Psoas muscle (tissue), 8 donors: Measurements from ENCODE around the gene ASB15. TPM values are rescaled to one million over a fixed set of nuclear protein-coding genes. Genes with fewer than 3 reads are reported as not detected.

Source experiments
- ATAC-seq, 4 donors: fragments of 200-7000 bp; cut with Tn5 transposase; one replicate each; pipeline ENCODE4 v1.9.1; 2020; ENCODE audit warnings: moderate library complexity in 3 of 4, mild to moderate bottlenecking in 2 of 4
- DNase-seq, 2 donors: peaks; one replicate each; pipeline ENCODE4 v3.0.0-alpha.2; 2020
- H3K27ac ChIP-seq: fragments of 200-600 bp; one replicate; pipeline ENCODE4 v1.8.0; 2022
- H3K27me3 ChIP-seq, 3 donors: fragments of 200-600 bp in 1 of 3; one replicate each; pipeline versions ENCODE4 v1.6.1 to v1.8.0; 2013 to 2022; ENCODE audit warnings: low read length in 2 of 3, mild to moderate bottlenecking in 2 of 3, moderate library complexity in 1 of 3; ENCODE audit not compliant: insufficient read depth in 3 of 3
- H3K36me3 ChIP-seq, 2 donors: fragments of 200-600 bp in 1 of 2; one replicate each; pipeline versions ENCODE4 v1.6.1 to v1.8.0; 2013 to 2022; ENCODE audit warnings: low read depth in 1 of 2, mild to moderate bottlenecking in 1 of 2, moderate library complexity in 1 of 2; ENCODE audit not compliant: insufficient read depth in 1 of 2
- H3K4me1 ChIP-seq: fragments of 200-600 bp; one replicate; pipeline ENCODE4 v1.8.0; 2022
- H3K4me3 ChIP-seq: fragments of 200-600 bp; one replicate; pipeline ENCODE4 v1.8.0; 2022; ENCODE audit warnings: mild to moderate bottlenecking
- H3K9me3 ChIP-seq: fragments of 200-600 bp; one replicate; pipeline ENCODE4 v1.8.0; 2022
- WGBS, 3 donors: extraction: QIAGEN DNeasy Blood & Tissue Kit; methylation state at CpG; one replicate each; pipeline versions ENCODE4 v1.1.6 to v1.1.7; 2013; 5-methylcytosine and 5-hydroxymethylcytosine counted together
- intact Hi-C, 2 donors: fragments of 100-400 bp; cut with DNase I; formaldehyde crosslinking; loops; one replicate each; pipeline versions ENCODE4 v1.11.0 to v1.14.2; 2022
- polyA plus RNA-seq, 3 donors: library from polyadenylated mRNA; stranded (reverse); fragments of 200-250 nt; gene quantifications; one replicate each; pipeline ENCODE4 v1.2.3, GENCODE V29; 2013
- total RNA-seq, 4 donors: library from RNA; stranded (reverse); fragmentation: NEBNext Ultra II Directional in 2 of 4; extraction: Animal tissue kit (Norgen Biotek cat#: 25700) in 2 of 4; gene quantifications; one replicate each; pipeline versions ENCODE4 v1.2.1 to v1.2.4, GENCODE V29; 2021 to 2023
- TF ChIP-seq, protein P1 (sequence below): fragments of 200-600 bp; IDR thresholded peaks from one replicate; pipeline ENCODE4 v1.8.0; 2022; ENCODE audit warnings: antibody characterized with exemption
- donor health status: healthy with polysubstance abuse.
- donor health status: DM: no; HTN: no; CAD: no; lungs with moderate emphysema.
- donor health status: Bipolar disorder and iron deficiency.
- donor health status: healthy.
- donor health status: DM: yes; HTN: yes; CAD: no.
- donor health status: DM: no; HTN: no; CAD: no.
- donor health status: DM: no; HTN: no; CAD: no.
- donor health status: DM: yes; HTN: yes; CAD: no.

ASB15 gene
- total and polyA plus RNA-seq, 7 donors: 0.12 to 23.6 (median 10.3) TPM

DNA sequence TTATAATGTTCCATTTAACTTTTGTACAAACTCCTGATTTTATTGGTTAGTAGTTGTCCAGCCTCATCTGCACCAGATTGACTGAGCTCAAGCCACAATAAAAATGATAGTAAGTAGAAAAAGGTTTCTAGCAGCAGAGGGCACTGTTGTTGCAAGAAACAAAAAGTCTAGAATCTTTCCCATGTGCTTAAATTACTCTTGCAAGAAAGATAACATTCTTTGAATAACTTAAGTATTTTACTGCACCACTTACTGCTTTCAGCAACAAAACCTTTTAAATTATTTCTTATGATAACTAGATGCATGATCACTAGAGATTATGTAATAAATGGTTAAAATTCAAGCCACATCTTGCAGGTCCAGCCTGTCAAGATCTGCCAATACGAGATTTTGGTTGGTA is 81.1 kb downstream of the ASB15 start:
- no peak for DNase-seq
- Histone ChIP-seq H3K4me1 (peaks cover 47% of the 10 kb centered on the region), H3K36me3 (peaks cover 4 to 36% of the 10 kb centered on the region in 2 donors), H3K27ac (peak overlapping the region; percentile 81), H3K4me3 (no peak overlapping the region), H3K9me3 (no peaks in the 10 kb centered on the region), H3K27me3 (no peaks in the 10 kb centered on the region)
- TF ChIP-seq, protein P1, sequence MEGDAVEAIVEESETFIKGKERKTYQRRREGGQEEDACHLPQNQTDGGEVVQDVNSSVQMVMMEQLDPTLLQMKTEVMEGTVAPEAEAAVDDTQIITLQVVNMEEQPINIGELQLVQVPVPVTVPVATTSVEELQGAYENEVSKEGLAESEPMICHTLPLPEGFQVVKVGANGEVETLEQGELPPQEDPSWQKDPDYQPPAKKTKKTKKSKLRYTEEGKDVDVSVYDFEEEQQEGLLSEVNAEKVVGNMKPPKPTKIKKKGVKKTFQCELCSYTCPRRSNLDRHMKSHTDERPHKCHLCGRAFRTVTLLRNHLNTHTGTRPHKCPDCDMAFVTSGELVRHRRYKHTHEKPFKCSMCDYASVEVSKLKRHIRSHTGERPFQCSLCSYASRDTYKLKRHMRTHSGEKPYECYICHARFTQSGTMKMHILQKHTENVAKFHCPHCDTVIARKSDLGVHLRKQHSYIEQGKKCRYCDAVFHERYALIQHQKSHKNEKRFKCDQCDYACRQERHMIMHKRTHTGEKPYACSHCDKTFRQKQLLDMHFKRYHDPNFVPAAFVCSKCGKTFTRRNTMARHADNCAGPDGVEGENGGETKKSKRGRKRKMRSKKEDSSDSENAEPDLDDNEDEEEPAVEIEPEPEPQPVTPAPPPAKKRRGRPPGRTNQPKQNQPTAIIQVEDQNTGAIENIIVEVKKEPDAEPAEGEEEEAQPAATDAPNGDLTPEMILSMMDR: peak; percentile 54
- intact Hi-C loops: loop anchor here (2.0 to 10.0 kb wide), 5 partner anchors 48 to 185 kb away; partner anchors contain the start of gene WASL (in 1 of the 2)
- whole genome bisulfite sequencing, 3 donors: 85 to 94% (median 87%) methylated on average over 1 of the region's 1 CpG
- peak in 2 of 4 donors; percentile 42 to 54 for ATAC-seq

DNA sequence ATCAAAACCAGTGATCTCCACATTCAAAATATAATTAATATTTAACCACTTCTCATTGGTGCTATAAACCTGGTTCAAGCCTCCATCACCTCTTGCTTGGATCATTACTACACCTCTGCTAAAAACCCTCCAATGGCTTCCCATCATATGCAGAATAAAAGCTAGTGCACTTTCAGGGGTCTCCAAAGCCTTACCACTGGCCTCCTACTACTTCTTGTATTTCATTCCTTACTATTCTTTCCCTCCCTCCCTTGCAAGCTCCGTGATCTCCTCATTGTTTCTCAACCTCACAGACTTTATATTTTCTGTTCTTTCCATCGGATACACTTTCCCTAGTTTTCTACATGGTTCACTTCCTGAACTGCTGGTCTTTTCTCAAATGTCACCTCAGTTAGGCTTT is 85.5 kb downstream of the ASB15 start:
- intact Hi-C loops: loop anchor here (10.0 kb wide), 2 partner anchors 52 to 58 kb away; partner anchors contain the start of gene WASL (in 1 of the 2)
- peaks cover 4 to 79% of the 10 kb centered on the region in 2 donors for H3K36me3 ChIP-seq
- no peak for ATAC-seq

DNA sequence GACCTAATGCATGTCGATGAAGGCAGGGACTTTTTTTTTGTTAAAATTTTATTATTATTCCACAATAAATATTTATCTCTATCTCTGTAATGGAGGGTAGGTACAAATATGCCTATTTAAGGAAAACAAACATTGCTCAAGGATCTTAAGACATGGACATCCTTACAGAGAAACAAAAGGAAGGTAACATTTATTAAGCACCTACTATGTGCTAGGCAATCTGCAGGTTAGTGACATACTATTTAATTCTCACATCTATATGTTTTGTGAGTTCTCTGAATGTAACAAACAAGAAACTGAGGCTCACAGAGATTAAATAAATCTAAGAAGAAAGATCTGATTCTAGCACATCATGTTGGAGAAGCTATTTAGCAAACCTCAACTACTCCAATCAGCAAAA is 86.1 kb downstream of the ASB15 start:
- Histone ChIP-seq H3K4me1 (peaks cover 4% of the 10 kb centered on the region), H3K9me3 (no peaks in the 10 kb centered on the region), H3K4me3 (no peak overlapping the region), H3K27ac (no peak overlapping the region), H3K27me3 (no peaks in the 10 kb centered on the region), H3K36me3 (peaks cover 4 to 85% of the 10 kb centered on the region in 2 donors)
- TF ChIP-seq, protein P1: no peak
- DNase-seq: no peak
- 93 to 98% (median 93%) methylated on average over 1 of the region's 1 CpG for WGBS, 3 donors
- intact Hi-C loops: loop anchor here (10.0 kb wide), 2 partner anchors 53 to 57 kb away; partner anchors contain the start of gene WASL (in 1 of the 2)
- no peak for ATAC-seq

More for the DNA sequence above, 85.5 kb downstream of the ASB15 start:
- 95 to 98% (median 95%) methylated on average over 2 of the region's 2 CpGs for WGBS, 3 donors
- no peak for DNase-seq
- Histone ChIP-seq H3K9me3 (no peaks in the 10 kb centered on the region), H3K27ac (no peak overlapping the region), H3K4me1 (peaks cover 9% of the 10 kb centered on the region), H3K27me3 (no peaks in the 10 kb centered on the region), H3K4me3 (no peak overlapping the region)
- TF ChIP-seq, protein P1: no peak

Other genes with a start within 250 kb of the ASB15 start
- 1 to 10 TPM in 1 of 4 donors, under 1 TPM in 3; 0.32 to 3.5 (median 0.49) TPM for gene IQUB, start 67.2 kb upstream of the ASB15 start, total RNA-seq
- gene IQUB, start 67.2 kb upstream of the ASB15 start, polyA plus RNA-seq: under 1 TPM; 0.14 to 0.60 (median 0.28) TPM
- 100 to 1,000 TPM; 139 to 211 (median 173) TPM for gene NDUFA5, start 44.0 kb upstream of the ASB15 start, total RNA-seq
- 100 to 1,000 TPM in 2 of 3 donors, 10 to 100 TPM in 1; 99.2 to 234 (median 192) TPM for gene NDUFA5, start 44.0 kb upstream of the ASB15 start, polyA plus RNA-seq
- gene LMOD2, start 54.0 kb downstream of the ASB15 start, total RNA-seq: 1,000 to 10,000 TPM in 1 of 4 donors, 100 to 1,000 TPM in 3; 383 to 1,114 (median 640) TPM
- 100 to 1,000 TPM in 2 of 3 donors, 1 to 10 TPM in 1; 6.9 to 341 (median 259) TPM for gene LMOD2, start 54.0 kb downstream of the ASB15 start, polyA plus RNA-seq
- 10 to 100 TPM; 28.9 to 37.8 (median 33.8) TPM for gene WASL, start 147.2 kb downstream of the ASB15 start, total RNA-seq
- 10 to 100 TPM; 17.6 to 33.9 (median 18.4) TPM for gene WASL, start 147.2 kb downstream of the ASB15 start, polyA plus RNA-seq
- 1 to 10 TPM in 3 of 4 donors, under 1 TPM in 1; 0.19 to 3.2 (median 2.4) TPM for gene HYAL4, start 243.3 kb downstream of the ASB15 start, total RNA-seq
- gene HYAL4, start 243.3 kb downstream of the ASB15 start, polyA plus RNA-seq: 1 to 10 TPM in 1 of 3 donors, under 1 TPM in 1, not detected in 1; 0.13 to 1.7 TPM